Stimulated activated CD4-positive, alpha-beta T cell treated with anti-CD3 and anti-CD28 coated beads, TNF-alpha, amount 100 ng/mL, for 24 hours (primary cell): ENCODE measurements around the gene PHRF1.
"Not testable (repeated sequence)": the region's sequence is repeated elsewhere in the genome, so short reads cannot be mapped to it uniquely, and the experiment has no call there.

Experiments
- DNase-seq, 3 experiments: peaks; one replicate each; pipeline ENCODE4 v3.0.0-alpha.2; 2020; ENCODE audit warnings: low read depth in 3 of 3

The PHRF1 gene

GRCh38 chr11:654444-654843, 78.2 kb downstream of the PHRF1 start:
- not testable (repeated sequence) for DNase-seq

GRCh38 chr11:655036-655726, 78.9 kb downstream of the PHRF1 start:
- no peak for DNase-seq

- DNase-seq, result no peak
Measured at GRCh38 chr11:656426-656825, 80.2 kb downstream of the PHRF1 start.

- DNase-seq, result no peak
Measured at GRCh38 chr11:656866-657265, 80.6 kb downstream of the PHRF1 start.

- no peak for DNase-seq
Measured at GRCh38 chr11:657691-658126, 81.4 kb downstream of the PHRF1 start.

GRCh38 chr11:659532-660085, 83.3 kb downstream of the PHRF1 start:
- DNase-seq, result no peak

GRCh38 chr11:660281-660680, 84.0 kb downstream of the PHRF1 start:
- DNase-seq, result no peak

- no peak for DNase-seq
Measured at GRCh38 chr11:660681-661444, 84.6 kb downstream of the PHRF1 start.
